ENCODE data around the gene ANKRA2.

- TF ChIP-seq CTCF (IDR thresholded peaks at IDR 0.05; ENCODE audit: control extremely low read depth in 1 of 3, insufficient read depth in 1 of 3, low read depth in 1 of 3, low read length in 3 of 3) (no peak), POLR2A (IDR thresholded peaks at IDR 0.05; ENCODE audit: control extremely low read depth in 1 of 2, low read depth in 2 of 2, low read length in 2 of 2) (no peak), USF2 (IDR thresholded peaks at IDR 0.05; ENCODE audit: low read length) (no peak), RBBP5 (IDR thresholded peaks at IDR 0.05; ENCODE audit: borderline replicate concordance, low read depth, low read length) (no peak), RAD21 (IDR thresholded peaks at IDR 0.05 in 1 of 2, conservative IDR thresholded peaks at IDR 0.05 in 1 of 2; ENCODE audit: low read depth in 2 of 2, low read length in 2 of 2) (no peak), JUND (IDR thresholded peaks at IDR 0.05; ENCODE audit: low read length) (no peak), YY1 (IDR thresholded peaks at IDR 0.05; ENCODE audit: low read depth, low read length) (no peak), CHD7 (IDR thresholded peaks at IDR 0.05; ENCODE audit: insufficient replicate concordance, low read length) (no peak), ATF3 (IDR thresholded peaks at IDR 0.05; ENCODE audit: insufficient read depth, low read depth, low read length) (no peak), CREB1 (IDR thresholded peaks at IDR 0.05) (no peak), MAX (IDR thresholded peaks at IDR 0.05) (no peak), CEBPB (IDR thresholded peaks at IDR 0.05; ENCODE audit: low read depth, low read length) (no peak), POU5F1 (IDR thresholded peaks at IDR 0.05; ENCODE audit: low read depth, low read length) (no peak)
Observed at GRCh38 chr5:73529081-73529480, 36.4 kb downstream of the ANKRA2 start.

Measured in H1 (cell line).